ENCODE measurements around the gene ANAPC5.

DNA sequence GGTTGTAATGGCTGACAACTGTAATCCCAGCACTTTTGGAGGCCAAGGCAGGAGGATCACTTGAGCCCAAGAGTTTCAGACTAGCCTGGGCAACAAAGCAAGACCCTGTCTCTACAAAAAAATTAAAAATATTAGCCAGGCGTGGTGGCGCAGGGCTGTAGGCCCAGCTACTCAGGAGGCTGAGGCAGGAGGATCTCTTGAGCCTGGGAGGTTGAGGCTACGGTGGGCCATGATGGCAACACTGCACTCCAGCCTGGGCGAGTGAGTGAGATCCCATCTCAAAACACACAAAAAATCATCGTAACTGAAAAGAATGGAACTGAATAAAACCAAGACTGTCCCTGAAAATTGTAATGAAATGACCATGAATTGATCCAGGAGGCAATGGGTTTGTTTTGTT, 61.8 kb downstream of the ANAPC5 start:
- TF ChIP-seq, protein P1, sequence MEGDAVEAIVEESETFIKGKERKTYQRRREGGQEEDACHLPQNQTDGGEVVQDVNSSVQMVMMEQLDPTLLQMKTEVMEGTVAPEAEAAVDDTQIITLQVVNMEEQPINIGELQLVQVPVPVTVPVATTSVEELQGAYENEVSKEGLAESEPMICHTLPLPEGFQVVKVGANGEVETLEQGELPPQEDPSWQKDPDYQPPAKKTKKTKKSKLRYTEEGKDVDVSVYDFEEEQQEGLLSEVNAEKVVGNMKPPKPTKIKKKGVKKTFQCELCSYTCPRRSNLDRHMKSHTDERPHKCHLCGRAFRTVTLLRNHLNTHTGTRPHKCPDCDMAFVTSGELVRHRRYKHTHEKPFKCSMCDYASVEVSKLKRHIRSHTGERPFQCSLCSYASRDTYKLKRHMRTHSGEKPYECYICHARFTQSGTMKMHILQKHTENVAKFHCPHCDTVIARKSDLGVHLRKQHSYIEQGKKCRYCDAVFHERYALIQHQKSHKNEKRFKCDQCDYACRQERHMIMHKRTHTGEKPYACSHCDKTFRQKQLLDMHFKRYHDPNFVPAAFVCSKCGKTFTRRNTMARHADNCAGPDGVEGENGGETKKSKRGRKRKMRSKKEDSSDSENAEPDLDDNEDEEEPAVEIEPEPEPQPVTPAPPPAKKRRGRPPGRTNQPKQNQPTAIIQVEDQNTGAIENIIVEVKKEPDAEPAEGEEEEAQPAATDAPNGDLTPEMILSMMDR (IDR thresholded peaks at IDR 0.05): no peak
- TF ChIP-seq POLR2A (IDR thresholded peaks at IDR 0.05): no peak
- no peak for TF ChIP-seq POLR2AphosphoS5 (IDR thresholded peaks at IDR 0.05)
